Measurements from ENCODE around the gene GSTM5. TPM values are rescaled to one million over a fixed set of nuclear protein-coding genes. Genes with fewer than 3 reads are reported as not detected.

Gene GSTM5
- total RNA-seq, 2 donors from 2014 or later, result 4.2 to 12.3 TPM

GRCh38 chr1:109717729-109718128 is 5.7 kb downstream of the GSTM5 start:
- no peak for TF ChIP-seq POLR2AphosphoS5 (IDR thresholded peaks at IDR 0.05)
- TF ChIP-seq POLR2A (IDR thresholded peaks at IDR 0.05), result no peak
- TF ChIP-seq, protein P1, sequence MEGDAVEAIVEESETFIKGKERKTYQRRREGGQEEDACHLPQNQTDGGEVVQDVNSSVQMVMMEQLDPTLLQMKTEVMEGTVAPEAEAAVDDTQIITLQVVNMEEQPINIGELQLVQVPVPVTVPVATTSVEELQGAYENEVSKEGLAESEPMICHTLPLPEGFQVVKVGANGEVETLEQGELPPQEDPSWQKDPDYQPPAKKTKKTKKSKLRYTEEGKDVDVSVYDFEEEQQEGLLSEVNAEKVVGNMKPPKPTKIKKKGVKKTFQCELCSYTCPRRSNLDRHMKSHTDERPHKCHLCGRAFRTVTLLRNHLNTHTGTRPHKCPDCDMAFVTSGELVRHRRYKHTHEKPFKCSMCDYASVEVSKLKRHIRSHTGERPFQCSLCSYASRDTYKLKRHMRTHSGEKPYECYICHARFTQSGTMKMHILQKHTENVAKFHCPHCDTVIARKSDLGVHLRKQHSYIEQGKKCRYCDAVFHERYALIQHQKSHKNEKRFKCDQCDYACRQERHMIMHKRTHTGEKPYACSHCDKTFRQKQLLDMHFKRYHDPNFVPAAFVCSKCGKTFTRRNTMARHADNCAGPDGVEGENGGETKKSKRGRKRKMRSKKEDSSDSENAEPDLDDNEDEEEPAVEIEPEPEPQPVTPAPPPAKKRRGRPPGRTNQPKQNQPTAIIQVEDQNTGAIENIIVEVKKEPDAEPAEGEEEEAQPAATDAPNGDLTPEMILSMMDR (IDR thresholded peaks at IDR 0.05), result no peak
- DNase-seq (ENCODE audit: low spot score), result no peak
- Histone ChIP-seq H3K27ac (no peak overlapping the region), H3K9me3 (no peaks in the 10 kb centered on the region), H3K27me3 (replicated peaks; ENCODE audit: insufficient read depth) (no peaks in the 10 kb centered on the region), H3K36me3 (no peaks in the 10 kb centered on the region), H3K4me3 (no peak overlapping the region), H3K4me1 (replicated peaks) (no peaks in the 10 kb centered on the region)
- intact Hi-C loops (cut with DNase I), result no loop called here
- 80% methylated on average over 5 of the region's 5 CpGs for WGBS

GRCh38 chr1:109718495-109718894 is 6.4 kb downstream of the GSTM5 start:
- H3K27me3 ChIP-seq (replicated peaks; ENCODE audit: insufficient read depth), result no peaks in the 10 kb centered on the region
- TF ChIP-seq POLR2A (IDR thresholded peaks at IDR 0.05) (no peak), POLR2AphosphoS5 (IDR thresholded peaks at IDR 0.05) (no peak)
- TF ChIP-seq, protein P1 (IDR thresholded peaks at IDR 0.05), result no peak
- no peaks in the 10 kb centered on the region for H3K4me1 ChIP-seq (replicated peaks)
- H3K4me3 ChIP-seq, result no peak overlapping the region
- intact Hi-C loops (cut with DNase I), result no loop called here
- no peak for DNase-seq (ENCODE audit: low spot score)
- H3K9me3 ChIP-seq, result no peaks in the 10 kb centered on the region
- WGBS, result 89% methylated on average over 2 of the region's 2 CpGs
- H3K36me3 ChIP-seq, result no peaks in the 10 kb centered on the region
- H3K27ac ChIP-seq, result no peak overlapping the region

DNA sequence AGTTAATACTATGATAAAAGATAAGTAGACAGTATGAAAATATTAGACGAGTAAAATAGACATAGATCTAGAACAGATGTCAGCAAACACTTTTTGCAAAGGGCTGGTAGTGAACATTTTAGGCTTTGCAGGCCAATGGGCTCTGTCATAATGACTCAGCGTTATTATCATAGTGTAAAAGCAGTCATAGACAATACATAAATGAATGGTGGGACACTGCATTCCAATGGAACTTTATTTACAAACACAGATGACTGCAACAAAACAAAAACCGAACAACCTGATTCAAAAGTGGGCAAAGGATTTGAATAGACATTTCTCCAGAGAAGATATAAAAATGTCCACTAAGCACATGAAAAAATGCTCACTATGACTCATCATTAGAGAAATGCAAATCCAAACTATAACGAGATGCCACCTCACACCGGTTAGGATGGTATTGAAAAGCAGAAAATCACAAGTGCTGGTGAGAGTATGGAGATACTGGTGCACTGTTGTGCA is 7.3 kb downstream of the GSTM5 start:
- WGBS, result 73% methylated on average over 5 of the region's 5 CpGs
- intact Hi-C loops (cut with DNase I), result no loop called here
- no peak overlapping the region for H3K4me3 ChIP-seq
- H3K4me1 ChIP-seq (replicated peaks), result no peaks in the 10 kb centered on the region
- no peaks in the 10 kb centered on the region for H3K9me3 ChIP-seq
- no peaks in the 10 kb centered on the region for H3K27me3 ChIP-seq (replicated peaks; ENCODE audit: insufficient read depth)
- H3K36me3 ChIP-seq, result no peaks in the 10 kb centered on the region
- TF ChIP-seq, protein P1 (IDR thresholded peaks at IDR 0.05), result no peak
- no peak for TF ChIP-seq POLR2AphosphoS5 (IDR thresholded peaks at IDR 0.05)
- no peak for TF ChIP-seq POLR2A (IDR thresholded peaks at IDR 0.05)
- no peak overlapping the region for H3K27ac ChIP-seq
- DNase-seq (ENCODE audit: low spot score), result no peak

DNA sequence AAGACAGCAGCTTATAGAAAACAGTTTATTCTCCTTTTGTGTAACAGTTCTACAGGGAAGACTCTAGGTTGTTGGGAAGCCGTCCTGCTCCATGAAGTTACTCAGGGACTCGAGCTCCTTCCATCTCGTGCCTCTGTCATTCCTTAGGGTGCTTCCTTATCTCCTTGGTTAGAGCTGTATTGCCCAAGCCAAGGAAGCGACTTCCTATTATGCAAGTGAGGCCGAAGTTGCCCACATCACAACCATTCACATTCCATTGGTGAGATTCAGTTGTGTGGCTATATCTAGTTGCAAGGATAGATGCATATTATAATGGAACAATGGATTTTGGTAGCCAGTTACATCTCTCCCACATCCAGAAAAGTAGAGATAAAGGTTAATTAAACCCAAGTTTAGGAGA is 9.0 kb downstream of the GSTM5 start:
- DNase-seq (ENCODE audit: low spot score), result no peak

GRCh38 chr1:109721971-109722370 is 9.9 kb downstream of the GSTM5 start:
- 97% methylated on average over 1 of the region's 1 CpG for WGBS
- Histone ChIP-seq H3K36me3 (no peaks in the 10 kb centered on the region), H3K27ac (no peak overlapping the region), H3K27me3 (replicated peaks; ENCODE audit: insufficient read depth) (no peaks in the 10 kb centered on the region), H3K9me3 (no peaks in the 10 kb centered on the region), H3K4me1 (replicated peaks) (no peaks in the 10 kb centered on the region), H3K4me3 (no peak overlapping the region)
- TF ChIP-seq, protein P1 (IDR thresholded peaks at IDR 0.05), result no peak
- TF ChIP-seq POLR2A (IDR thresholded peaks at IDR 0.05) (no peak), POLR2AphosphoS5 (IDR thresholded peaks at IDR 0.05) (no peak)
- intact Hi-C loops (cut with DNase I), result no loop called here
- no peak for DNase-seq (ENCODE audit: low spot score)

More for the DNA sequence above, 9.0 kb downstream of the GSTM5 start:
- Histone ChIP-seq H3K36me3 (no peaks in the 10 kb centered on the region), H3K27ac (no peak overlapping the region), H3K9me3 (no peaks in the 10 kb centered on the region), H3K27me3 (replicated peaks; ENCODE audit: insufficient read depth) (no peaks in the 10 kb centered on the region), H3K4me3 (no peak overlapping the region), H3K4me1 (replicated peaks) (no peaks in the 10 kb centered on the region)
- TF ChIP-seq POLR2A (IDR thresholded peaks at IDR 0.05) (no peak), POLR2AphosphoS5 (IDR thresholded peaks at IDR 0.05) (no peak)
- TF ChIP-seq, protein P1 (IDR thresholded peaks at IDR 0.05), result no peak
- WGBS, result 86% methylated on average over 5 of the region's 5 CpGs
- intact Hi-C loops (cut with DNase I), result no loop called here

Data from prostate gland (tissue), 2 donors.